Fibroblast of skin of scalp (primary cell): ENCODE results near the gene TNPO3.
A peak's percentile ranks its signal among the peaks of the same experiment; 100 is the strongest.
"Not testable (repeated sequence)": the region's sequence is repeated elsewhere in the genome, so short reads cannot be mapped to it uniquely, and the experiment has no call there.

Source experiments
- DNase-seq: peaks from one replicate; pipeline ENCODE4 v3.0.0-alpha.2; 2013

The TNPO3 gene

GRCh38 chr7:128959296-128959695 is 95.6 kb downstream of the TNPO3 start:
- no peak for DNase-seq

- DNase-seq = no peak
Measured at GRCh38 chr7:128955981-128956380, 98.9 kb downstream of the TNPO3 start.

GRCh38 chr7:128954830-128955802 is 99.8 kb downstream of the TNPO3 start:
- DNase-seq = peak; percentile 29

- DNase-seq = no peak
Measured at GRCh38 chr7:128954150-128954549, 100.8 kb downstream of the TNPO3 start.

GRCh38 chr7:128951296-128951695 is 103.6 kb downstream of the TNPO3 start:
- DNase-seq = no peak

GRCh38 chr7:128948976-128949760 is 105.7 kb downstream of the TNPO3 start:
- DNase-seq = no peak

GRCh38 chr7:128948312-128948973 is 106.5 kb downstream of the TNPO3 start:
- no peak for DNase-seq

- no peak for DNase-seq
Measured at GRCh38 chr7:128947854-128948253, 107.1 kb downstream of the TNPO3 start.

- DNase-seq = no peak
Measured at GRCh38 chr7:128946936-128947830, 107.7 kb downstream of the TNPO3 start.

- no peak for DNase-seq
Measured at GRCh38 chr7:128945668-128946366, 109.1 kb downstream of the TNPO3 start.

GRCh38 chr7:128944487-128945236 is 110.2 kb downstream of the TNPO3 start:
- no peak for DNase-seq

- DNase-seq = not testable (repeated sequence)
Measured at GRCh38 chr7:128943251-128943650, 111.7 kb downstream of the TNPO3 start.

GRCh38 chr7:128941946-128942526 is 112.9 kb downstream of the TNPO3 start:
- no peak for DNase-seq

- no peak for DNase-seq
Measured at GRCh38 chr7:128941323-128941890, 113.5 kb downstream of the TNPO3 start.

- no peak for DNase-seq
Measured at GRCh38 chr7:128940494-128941322, 114.2 kb downstream of the TNPO3 start.

- no peak for DNase-seq
Measured at GRCh38 chr7:128939861-128940410, 115.0 kb downstream of the TNPO3 start.

- DNase-seq = no peak
Measured at GRCh38 chr7:128939075-128939860, 115.6 kb downstream of the TNPO3 start.
